Activated CD4-positive, alpha-beta memory T cell treated with anti-CD3 and anti-CD28 coated beads, Interleukin-2, amount 10 ng/mL, durations not matched to agents 7 days and 5 days (primary cell): ENCODE measurements around the gene C17orf67. TPM values are rescaled to one million over a fixed set of nuclear protein-coding genes. Genes with fewer than 3 reads are reported as not detected.

ENCODE experiments used
- CTCF ChIA-PET: fragments of 350-600 bp; sonication (Branson Sonifier 250); formaldehyde crosslinking; loops from one replicate; lab custom pipeline; 2021; ENCODE audit warnings: antibody characterized with exemption, inconsistent platforms; lab: Charles Lee
- POLR2A ChIA-PET: fragments of 350-600 bp; sonication (Branson Sonifier 250); formaldehyde crosslinking; loops from one replicate; lab custom pipeline; 2021; ENCODE audit warnings: antibody characterized with exemption; lab: Charles Lee
- DNase-seq: peaks from one replicate; pipeline ENCODE4 v3.0.0-alpha.2; 2020
- H3K27ac Mint-ChIP-seq: one replicate; pipeline ENCODE4 v1.8.0; 2021; ENCODE audit warnings: mild to moderate bottlenecking, mixed read lengths
- H3K27me3 Mint-ChIP-seq: one replicate; pipeline ENCODE4 v1.8.0; 2021; ENCODE audit warnings: mixed read lengths
- H3K36me3 Mint-ChIP-seq: one replicate; pipeline ENCODE4 v1.8.0; 2021; ENCODE audit warnings: low read depth, mixed read lengths
- H3K4me1 Mint-ChIP-seq: one replicate; pipeline ENCODE4 v1.8.0; 2021; ENCODE audit warnings: mixed read lengths
- H3K4me3 Mint-ChIP-seq: one replicate; pipeline ENCODE4 v1.8.0; 2021; ENCODE audit warnings: mild to moderate bottlenecking, mixed read lengths
- H3K9me3 Mint-ChIP-seq: one replicate; pipeline ENCODE4 v1.8.0; 2021; ENCODE audit warnings: mixed read lengths
- total RNA-seq, 2 experiments: library from RNA; stranded (reverse); gene quantifications; one replicate each; pipeline ENCODE4 v1.2.3, GENCODE V29; 2021

The C17orf67 gene
- total RNA-seq, 2 experiments from 2014 or later, result 4.1 to 4.2 TPM

DNA sequence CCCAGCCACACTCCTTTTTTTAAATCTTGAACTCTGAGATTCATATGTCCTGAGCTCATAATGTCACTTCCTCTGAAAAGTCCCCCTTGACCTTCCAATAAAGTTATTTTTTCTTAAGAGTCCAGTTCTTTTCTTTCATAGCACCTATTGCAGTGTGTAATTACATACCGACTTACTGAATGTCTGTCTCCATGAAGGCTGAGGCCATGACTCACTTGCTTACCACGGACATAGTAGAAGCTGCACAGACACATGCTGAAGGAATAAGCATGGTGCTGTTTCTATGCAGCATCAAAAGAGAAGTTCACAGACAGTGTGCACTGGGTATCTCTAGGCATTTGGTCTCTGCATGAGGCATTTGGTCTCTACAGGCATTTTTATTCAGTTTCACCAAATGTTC lies 77.2 kb downstream of the C17orf67 start:
- Mint-ChIP-seq H3K36me3 (no peaks in the 10 kb centered on the region), H3K27me3 (peaks cover 10% of the 10 kb centered on the region), H3K9me3 (no peaks in the 10 kb centered on the region), H3K4me3 (no peak overlapping the region), H3K4me1 (peaks cover 3% of the 10 kb centered on the region), H3K27ac (no peak overlapping the region)
- no peak for DNase-seq
- POLR2A ChIA-PET, result interaction anchor here (1.1 kb wide), 1 partner anchor 24 kb away, joined by 3 read pairs; no protein-coding TSS in a partner anchor
- CTCF ChIA-PET, result interaction anchor here (0.9 kb wide), 1 partner anchor 41 kb away, joined by 3 read pairs; no protein-coding TSS in a partner anchor

DNA sequence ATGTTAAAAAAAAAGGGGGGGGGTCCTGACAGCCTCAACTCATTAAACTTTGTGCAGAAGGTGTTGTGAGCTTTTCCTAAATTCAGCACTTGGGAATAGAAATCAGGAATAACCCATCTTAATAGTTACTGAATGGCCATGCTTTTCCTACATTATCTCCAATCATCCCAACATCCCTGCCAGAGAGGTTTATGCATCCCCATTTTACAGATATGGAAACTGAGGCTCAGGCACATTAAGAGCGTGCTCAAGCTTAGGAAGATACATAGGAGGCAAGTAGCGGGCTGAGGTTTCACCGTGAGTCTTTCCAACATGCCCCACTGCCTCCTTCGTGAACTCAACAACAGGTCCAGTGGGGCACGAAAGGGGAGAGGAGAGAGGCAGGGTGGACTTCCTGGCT lies 78.4 kb downstream of the C17orf67 start:
- DNase-seq, result no peak
- H3K9me3 Mint-ChIP-seq, result no peaks in the 10 kb centered on the region
- CTCF ChIA-PET, result interaction anchor here (1.7 kb wide), 1 partner anchor 25 kb away, joined by 7 read pairs; no protein-coding TSS in a partner anchor
- POLR2A ChIA-PET, result interaction anchor here (1.1 kb wide), 1 partner anchor 19 kb away, joined by 4 read pairs; no protein-coding TSS in a partner anchor
- no peak overlapping the region for H3K27ac Mint-ChIP-seq
- no peak overlapping the region for H3K4me3 Mint-ChIP-seq
- H3K27me3 Mint-ChIP-seq, result peaks cover 10% of the 10 kb centered on the region
- H3K36me3 Mint-ChIP-seq, result no peaks in the 10 kb centered on the region
- H3K4me1 Mint-ChIP-seq, result peaks cover 3% of the 10 kb centered on the region

DNA sequence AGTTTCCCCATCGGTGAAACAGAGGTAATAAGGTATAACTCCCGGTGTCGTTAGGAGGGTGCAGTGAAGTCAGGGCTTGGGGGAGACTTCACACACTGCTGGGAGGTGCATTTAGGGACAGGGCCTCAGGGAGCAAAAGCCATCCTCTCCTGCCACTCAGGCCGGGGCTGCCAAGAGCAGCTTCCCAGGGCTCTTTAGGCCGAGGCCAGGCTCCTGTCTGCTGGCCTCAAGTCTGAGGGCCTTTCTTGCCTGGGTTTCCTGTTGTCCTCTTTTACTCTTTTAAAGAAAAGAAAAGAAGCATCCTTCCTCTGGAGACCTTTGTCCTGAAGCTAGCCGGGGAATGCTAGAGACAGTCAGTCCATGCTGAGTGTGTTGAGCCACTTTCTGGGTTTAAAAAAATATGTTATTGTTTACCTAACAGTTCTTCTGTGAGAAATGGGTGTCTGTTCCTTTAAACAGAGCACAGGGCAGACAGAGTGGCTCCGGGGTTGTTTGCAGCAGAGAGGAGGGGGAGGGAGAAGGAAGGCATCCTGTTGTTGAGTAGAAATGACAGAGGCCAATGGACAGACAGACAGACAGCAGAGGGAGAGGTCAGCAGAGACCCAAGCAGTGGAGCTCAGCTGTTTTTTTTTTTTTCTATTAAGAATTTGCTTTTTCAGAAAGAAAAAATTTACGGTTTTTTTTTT lies 79.1 kb downstream of the C17orf67 start:
- Mint-ChIP-seq H3K27ac (no peak overlapping the region), H3K36me3 (no peaks in the 10 kb centered on the region), H3K9me3 (no peaks in the 10 kb centered on the region), H3K27me3 (peaks cover 10% of the 10 kb centered on the region), H3K4me1 (peaks cover 3% of the 10 kb centered on the region), H3K4me3 (no peak overlapping the region)
- no peak for DNase-seq
- CTCF ChIA-PET, result interaction anchor here (1.7 kb wide), 1 partner anchor 26 kb away, joined by 7 read pairs; no protein-coding TSS in a partner anchor
- POLR2A ChIA-PET, result no interaction called here

DNA sequence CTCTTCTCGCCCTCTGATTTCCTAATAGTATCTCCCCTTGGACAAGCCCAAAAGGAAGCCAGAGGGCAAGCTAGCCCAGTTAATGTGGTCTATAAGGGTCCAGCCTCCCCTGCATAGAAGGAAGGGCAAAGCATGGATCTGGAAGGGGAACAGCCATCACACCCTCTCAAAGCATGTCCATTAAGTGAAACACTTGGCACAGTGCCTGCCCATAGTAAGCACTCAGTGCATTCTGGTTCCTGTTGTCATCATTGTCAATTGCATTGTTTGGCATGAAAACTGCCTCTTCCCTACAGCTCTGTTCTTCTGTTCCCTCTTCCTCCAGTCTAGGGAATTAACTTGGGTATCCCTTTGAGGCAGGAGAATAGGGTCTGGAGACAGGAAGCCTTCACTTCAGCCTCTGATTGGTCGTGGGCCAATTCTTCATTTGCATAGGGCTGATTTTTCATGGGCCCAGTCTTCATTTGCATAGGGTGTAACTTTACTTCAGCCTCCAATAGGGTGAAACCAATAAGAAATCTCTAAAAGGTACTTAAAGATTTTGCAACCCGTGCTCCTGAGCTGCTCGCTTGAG lies 81.4 kb downstream of the C17orf67 start:
- Mint-ChIP-seq H3K36me3 (no peaks in the 10 kb centered on the region), H3K9me3 (no peaks in the 10 kb centered on the region), H3K4me3 (no peak overlapping the region), H3K4me1 (peaks cover 3% of the 10 kb centered on the region), H3K27ac (no peak overlapping the region), H3K27me3 (peaks cover 11% of the 10 kb centered on the region)
- CTCF ChIA-PET, result no interaction called here
- no peak for DNase-seq
- POLR2A ChIA-PET, result no interaction called here

DNA sequence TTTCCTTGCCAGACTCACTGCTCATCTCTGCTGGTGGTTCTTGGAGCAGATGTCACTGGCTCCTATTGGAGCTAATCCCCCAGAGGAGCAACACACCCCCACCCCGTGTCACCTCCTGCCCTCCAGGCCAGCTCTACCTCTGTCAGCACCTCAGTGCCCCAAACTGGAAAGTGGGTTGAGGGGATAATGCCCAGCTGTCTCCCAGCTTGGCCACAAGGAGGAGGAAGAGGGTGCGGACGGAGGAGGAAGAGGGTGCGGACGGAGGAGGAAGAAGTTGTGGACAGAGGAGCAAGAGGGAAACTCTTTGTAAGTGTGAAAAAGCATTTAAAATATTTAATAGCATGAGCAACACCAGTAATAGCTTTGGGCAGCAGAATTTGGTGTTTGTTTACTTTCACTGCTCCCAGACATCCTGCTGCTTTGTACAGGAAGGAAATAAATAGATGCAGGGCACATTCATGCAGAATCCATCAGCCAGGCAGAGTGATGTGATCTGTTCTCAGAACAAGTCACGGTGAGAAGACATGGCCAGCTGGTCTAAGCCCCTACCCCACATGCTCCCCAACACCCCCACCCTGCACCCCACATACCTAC lies 82.5 kb downstream of the C17orf67 start:
- CTCF ChIA-PET, result interaction anchor here (0.6 kb wide), 1 partner anchor 1969 kb away, joined by 4 read pairs; no protein-coding TSS in a partner anchor
- DNase-seq, result no peak
- POLR2A ChIA-PET, result interaction anchor here (0.8 kb wide), 1 partner anchor 27 kb away, joined by 3 read pairs; no protein-coding TSS in a partner anchor
- H3K36me3 Mint-ChIP-seq, result no peaks in the 10 kb centered on the region
- peaks cover 14% of the 10 kb centered on the region for H3K27me3 Mint-ChIP-seq
- H3K9me3 Mint-ChIP-seq, result no peaks in the 10 kb centered on the region
- peaks cover 3% of the 10 kb centered on the region for H3K4me1 Mint-ChIP-seq
- H3K4me3 Mint-ChIP-seq, result no peak overlapping the region
- no peak overlapping the region for H3K27ac Mint-ChIP-seq

DNA sequence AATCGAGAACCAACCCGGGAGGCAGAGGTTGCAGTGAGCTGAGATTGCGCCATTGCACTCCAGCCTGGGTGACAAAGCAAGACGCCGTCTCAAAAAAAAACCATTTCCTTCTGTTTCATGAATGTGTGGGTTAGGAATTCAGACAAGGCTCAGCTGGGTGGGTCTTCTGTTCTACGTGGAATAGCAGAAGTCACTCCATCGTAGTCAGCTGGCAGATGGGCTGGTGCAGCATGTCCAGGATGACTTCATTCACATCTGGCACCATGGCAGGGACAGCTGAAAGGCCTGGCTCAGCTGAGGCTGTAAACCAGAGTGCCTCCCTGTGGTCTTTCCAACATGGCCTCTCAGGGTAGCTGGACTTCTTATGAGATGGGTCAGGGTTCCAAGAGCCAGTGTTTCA lies 89.0 kb downstream of the C17orf67 start:
- no peaks in the 10 kb centered on the region for H3K9me3 Mint-ChIP-seq
- no peaks in the 10 kb centered on the region for H3K4me1 Mint-ChIP-seq
- peaks cover 26% of the 10 kb centered on the region for H3K27me3 Mint-ChIP-seq
- no peak for DNase-seq
- ChIA-PET CTCF (no interaction called here), POLR2A (no interaction called here)
- no peak overlapping the region for H3K4me3 Mint-ChIP-seq
- no peaks in the 10 kb centered on the region for H3K36me3 Mint-ChIP-seq
- no peak overlapping the region for H3K27ac Mint-ChIP-seq

DNA sequence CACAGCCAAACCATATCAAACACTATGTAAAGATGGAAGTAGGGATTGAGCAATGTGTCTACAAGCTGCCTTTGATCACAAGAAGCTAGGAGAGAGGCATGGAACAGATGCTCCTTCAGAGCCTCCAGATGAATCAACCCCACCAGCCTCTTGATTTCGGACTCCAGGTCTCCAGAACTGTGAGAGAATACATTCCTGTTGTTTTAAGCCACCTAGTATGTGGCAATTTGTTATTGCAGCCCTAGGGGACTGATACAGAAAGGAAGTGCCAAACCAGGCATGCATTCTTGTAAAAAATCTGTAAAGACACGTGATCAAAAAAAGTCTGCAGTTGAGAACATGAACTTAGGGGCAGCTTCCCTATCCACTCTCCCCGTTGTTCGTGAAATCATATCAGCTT lies 91.1 kb downstream of the C17orf67 start:
- no peak overlapping the region for H3K4me3 Mint-ChIP-seq
- peaks cover 27% of the 10 kb centered on the region for H3K27me3 Mint-ChIP-seq
- H3K36me3 Mint-ChIP-seq, result no peaks in the 10 kb centered on the region
- no peaks in the 10 kb centered on the region for H3K4me1 Mint-ChIP-seq
- no peak overlapping the region for H3K27ac Mint-ChIP-seq
- POLR2A ChIA-PET, result no interaction called here
- CTCF ChIA-PET, result no interaction called here
- DNase-seq, result no peak
- no peaks in the 10 kb centered on the region for H3K9me3 Mint-ChIP-seq

Other genes with a start within 250 kb of the C17orf67 start
- under 1 TPM; 0.23 to 0.25 TPM for gene NOG, start 240.2 kb downstream of the C17orf67 start, total RNA-seq
- 10 to 100 TPM; 34.2 to 35.7 TPM for gene DGKE, start 231 bp upstream of the C17orf67 start, total RNA-seq
- gene TRIM25, start 80.1 kb upstream of the C17orf67 start, total RNA-seq, result 100 to 1,000 TPM; 180 to 181 TPM
- 10 to 100 TPM; 16.2 to 17.2 TPM for gene COIL, start 127.1 kb upstream of the C17orf67 start, total RNA-seq
- gene SCPEP1, start 144.2 kb upstream of the C17orf67 start, total RNA-seq, result 10 to 100 TPM; 25.0 to 27.1 TPM